Epithelial cell of prostate (primary cell): ENCODE data around the gene BACH2.
A peak's percentile ranks its signal among the peaks of the same experiment; 100 is the strongest.

Experiments used
- DNase-seq: peaks from one replicate; pipeline ENCODE4 v3.0.0-alpha.2; 2011; ENCODE audit warnings: low read depth, low spot score
- H3K27ac ChIP-seq: fragments of 450-650 bp; 2 replicates; pipeline ENCODE4 v1.5.1; 2017; ENCODE audit warnings: mild to moderate bottlenecking

The BACH2 gene

GRCh38 chr6:90110971-90111370 lies 185.7 kb downstream of the BACH2 start:
- DNase-seq: no peak
- no peak overlapping the region for H3K27ac ChIP-seq

GRCh38 chr6:90109141-90109540 lies 187.5 kb downstream of the BACH2 start:
- DNase-seq: no peak
- no peak overlapping the region for H3K27ac ChIP-seq

GRCh38 chr6:90107771-90108282 lies 188.8 kb downstream of the BACH2 start:
- peak overlapping the region; percentile 31 for H3K27ac ChIP-seq
- no peak for DNase-seq

GRCh38 chr6:90107371-90107770 lies 189.3 kb downstream of the BACH2 start:
- H3K27ac ChIP-seq: peak overlapping the region; percentile 31
- no peak for DNase-seq

- DNase-seq: no peak
- no peak overlapping the region for H3K27ac ChIP-seq
Measured at GRCh38 chr6:90106449-90106848, 190.2 kb downstream of the BACH2 start.

GRCh38 chr6:90105506-90106170 lies 191.0 kb downstream of the BACH2 start:
- DNase-seq: no peak

GRCh38 chr6:90103056-90103800 lies 193.4 kb downstream of the BACH2 start:
- no peak for DNase-seq
- H3K27ac ChIP-seq: no peak overlapping the region

More at GRCh38 chr6:90105506-90106170, 191.0 kb downstream of the BACH2 start:
- no peak overlapping the region for H3K27ac ChIP-seq

DNA sequence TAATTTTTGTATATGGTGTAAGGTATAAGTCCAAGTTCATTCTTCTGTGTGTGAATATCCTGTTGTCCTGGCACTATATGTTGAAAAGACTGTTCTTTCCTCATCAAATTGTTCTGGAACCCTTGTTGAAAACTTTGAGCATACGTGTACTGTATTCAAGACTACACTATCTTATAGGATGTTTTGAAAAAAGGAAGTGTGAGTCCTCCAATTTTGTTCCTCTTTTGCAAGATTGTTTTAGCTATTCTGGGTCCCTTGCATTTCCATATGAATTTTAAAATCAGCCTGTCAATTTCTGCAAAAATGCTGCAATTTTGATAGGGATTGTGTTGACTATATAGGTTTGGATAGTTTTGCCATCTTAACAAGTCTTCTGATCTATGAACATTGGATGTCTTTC lies 195.2 kb downstream of the BACH2 start:
- no peak overlapping the region for H3K27ac ChIP-seq
- DNase-seq: no peak

- DNase-seq: no peak
- peak overlapping the region; percentile 97 for H3K27ac ChIP-seq
Measured at GRCh38 chr6:90100059-90100665, 196.5 kb downstream of the BACH2 start.

DNA sequence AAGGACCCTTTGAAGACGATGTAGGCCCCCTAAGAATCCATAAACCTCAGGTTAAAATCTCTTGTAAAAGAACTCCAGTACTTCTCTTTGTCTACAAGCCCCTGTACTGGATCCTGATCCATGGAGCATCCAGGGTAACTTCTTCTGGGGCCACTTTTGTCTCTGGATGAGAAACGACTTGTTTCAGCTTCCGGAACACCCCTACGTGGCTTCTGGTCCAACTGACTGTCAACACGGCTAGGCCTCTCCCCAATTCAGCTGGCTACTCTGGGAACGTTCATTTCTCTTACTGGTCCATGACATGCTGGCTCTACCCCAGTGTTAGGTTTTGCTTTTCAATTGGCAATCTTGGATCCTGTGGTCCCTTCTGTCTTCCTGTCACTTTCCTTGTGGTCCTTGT lies 198.0 kb downstream of the BACH2 start:
- peak overlapping the region; percentile 97 for H3K27ac ChIP-seq

DNA sequence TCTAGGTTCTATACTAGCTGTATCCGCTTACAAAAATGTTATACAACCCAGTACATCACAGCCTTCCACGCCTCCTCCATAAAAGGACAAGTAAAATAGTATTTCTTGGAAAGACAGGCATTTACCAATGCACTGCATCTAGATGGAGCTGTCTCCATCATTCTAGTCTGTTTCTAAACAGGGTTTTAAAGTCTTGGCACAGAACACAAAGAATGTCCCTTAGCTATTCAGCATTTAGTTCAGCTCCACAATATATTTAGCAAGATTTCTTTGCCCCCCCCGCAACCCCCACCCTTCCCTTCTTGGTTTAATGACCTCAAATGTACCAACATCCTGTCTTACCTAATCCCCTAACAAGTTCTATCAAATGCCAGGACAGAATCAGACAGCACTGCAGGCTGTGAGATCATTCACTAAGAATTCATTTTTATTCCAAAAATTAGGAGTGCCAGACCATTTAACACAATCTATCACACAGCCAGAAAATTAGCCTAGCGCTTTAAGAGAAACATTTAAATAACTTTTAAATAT lies 198.6 kb downstream of the BACH2 start:
- DNase-seq: peak; percentile 85
- peak overlapping the region; percentile 97 for H3K27ac ChIP-seq

More for the DNA sequence above, 198.0 kb downstream of the BACH2 start:
- no peak for DNase-seq

GRCh38 chr6:90097356-90097755 lies 199.3 kb downstream of the BACH2 start:
- DNase-seq: no peak
- peak overlapping the region; percentile 97 for H3K27ac ChIP-seq

DNA sequence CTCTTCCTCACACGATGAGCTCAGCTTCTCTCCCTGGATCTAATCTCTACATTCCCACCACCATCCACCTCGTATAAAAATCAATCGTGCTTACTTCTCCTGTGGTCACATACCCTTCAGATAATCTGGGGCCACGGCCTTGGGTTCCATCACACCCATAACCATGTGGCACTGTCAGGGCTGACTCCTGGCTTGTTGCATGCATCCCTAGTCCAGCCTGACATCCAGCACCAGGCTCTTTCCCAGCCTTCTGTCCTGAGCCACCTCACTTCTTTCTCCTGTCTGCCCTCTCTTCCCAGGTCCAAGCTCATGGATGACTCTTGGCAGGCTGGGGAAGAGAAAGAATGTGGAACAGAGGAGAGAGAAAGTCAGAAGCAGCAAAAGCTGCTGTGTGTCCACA lies 199.8 kb downstream of the BACH2 start:
- peak overlapping the region; percentile 97 for H3K27ac ChIP-seq
- DNase-seq: no peak

DNA sequence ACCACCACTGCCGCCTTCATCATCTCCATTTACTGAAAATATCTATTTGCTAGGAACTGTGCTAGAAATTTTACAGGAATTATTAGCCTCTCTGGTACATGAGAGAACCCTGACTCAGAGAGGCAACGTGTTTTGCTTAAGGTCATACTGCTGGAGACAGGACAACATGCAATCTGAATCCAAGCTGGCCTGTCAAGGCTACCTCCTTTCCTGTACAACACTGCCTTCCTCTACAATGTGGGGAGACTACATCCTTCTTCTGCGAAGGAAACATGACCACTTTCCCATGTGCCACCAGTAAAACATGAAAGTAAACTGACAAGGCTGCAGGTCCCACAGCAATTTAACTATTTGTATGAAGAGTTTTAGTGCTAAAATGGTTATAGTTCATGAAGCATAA lies 200.9 kb downstream of the BACH2 start:
- no peak overlapping the region for H3K27ac ChIP-seq
- no peak for DNase-seq

DNA sequence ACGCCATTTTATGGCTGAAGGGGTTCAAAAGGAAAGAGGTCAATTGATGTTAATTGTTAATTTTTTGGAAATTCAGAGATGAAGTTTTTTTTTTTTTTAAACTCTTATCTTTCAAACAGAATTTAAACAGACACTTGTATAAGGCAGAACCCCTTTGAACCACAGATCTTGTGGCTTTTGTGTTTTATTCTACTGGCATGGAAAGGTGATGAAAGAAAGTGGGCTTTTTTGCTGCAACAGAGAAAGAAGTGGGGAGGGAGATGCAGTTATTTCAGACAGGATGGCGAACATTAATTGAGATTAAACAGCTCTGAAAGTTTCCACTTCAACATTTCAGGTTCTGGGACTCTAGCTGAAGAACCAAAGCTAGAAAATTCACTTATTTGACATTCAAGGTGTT lies 201.5 kb downstream of the BACH2 start:
- H3K27ac ChIP-seq: no peak overlapping the region
- no peak for DNase-seq

DNA sequence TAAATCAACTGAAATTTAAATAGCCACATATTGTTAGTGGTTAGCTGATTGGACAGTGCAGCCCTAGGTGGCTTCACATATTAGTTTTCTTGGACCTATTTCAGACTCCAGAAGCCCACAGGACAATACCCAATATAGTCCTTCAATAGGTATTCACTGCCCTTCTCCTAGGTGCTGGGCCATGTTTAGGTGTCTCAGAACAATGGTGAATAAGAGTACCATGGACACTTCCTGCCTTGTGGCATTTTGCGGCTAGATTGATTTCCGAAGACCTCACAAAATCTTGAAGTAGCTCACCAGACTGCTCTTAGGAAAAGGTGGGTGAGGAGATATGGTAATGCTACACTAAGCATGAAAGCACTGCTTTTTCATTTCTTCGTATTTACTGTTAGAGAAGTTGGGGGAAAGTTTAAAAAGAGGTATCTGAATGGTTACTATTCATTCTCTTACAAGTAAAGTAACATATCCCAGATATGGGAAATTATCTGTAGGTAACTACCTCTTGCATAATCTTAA lies 203.0 kb downstream of the BACH2 start:
- H3K27ac ChIP-seq: no peak overlapping the region
- no peak for DNase-seq

DNA sequence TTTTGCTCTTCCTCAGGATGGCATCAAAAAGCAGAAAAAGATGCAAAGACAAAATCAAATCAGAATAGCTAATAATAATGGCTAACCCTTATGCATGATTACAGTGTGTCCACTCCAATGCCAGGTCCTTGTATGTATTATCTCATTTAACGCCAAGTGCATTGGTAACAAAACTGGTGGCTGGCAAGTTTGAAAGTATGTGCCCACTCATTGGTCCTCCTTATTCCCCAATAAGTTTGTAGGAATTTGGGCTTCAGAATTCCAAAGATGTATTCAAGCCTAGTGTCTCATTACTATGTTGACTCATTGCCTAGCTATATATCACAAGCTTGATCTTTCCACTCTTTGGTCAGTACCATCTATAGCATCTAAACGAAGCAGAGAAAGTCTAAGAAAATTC lies 205.8 kb downstream of the BACH2 start:
- no peak for DNase-seq
- H3K27ac ChIP-seq: no peak overlapping the region

GRCh38 chr6:90088009-90088408 lies 208.6 kb downstream of the BACH2 start:
- peak overlapping the region; percentile 86 for H3K27ac ChIP-seq
- peak; percentile 92 for DNase-seq

DNA sequence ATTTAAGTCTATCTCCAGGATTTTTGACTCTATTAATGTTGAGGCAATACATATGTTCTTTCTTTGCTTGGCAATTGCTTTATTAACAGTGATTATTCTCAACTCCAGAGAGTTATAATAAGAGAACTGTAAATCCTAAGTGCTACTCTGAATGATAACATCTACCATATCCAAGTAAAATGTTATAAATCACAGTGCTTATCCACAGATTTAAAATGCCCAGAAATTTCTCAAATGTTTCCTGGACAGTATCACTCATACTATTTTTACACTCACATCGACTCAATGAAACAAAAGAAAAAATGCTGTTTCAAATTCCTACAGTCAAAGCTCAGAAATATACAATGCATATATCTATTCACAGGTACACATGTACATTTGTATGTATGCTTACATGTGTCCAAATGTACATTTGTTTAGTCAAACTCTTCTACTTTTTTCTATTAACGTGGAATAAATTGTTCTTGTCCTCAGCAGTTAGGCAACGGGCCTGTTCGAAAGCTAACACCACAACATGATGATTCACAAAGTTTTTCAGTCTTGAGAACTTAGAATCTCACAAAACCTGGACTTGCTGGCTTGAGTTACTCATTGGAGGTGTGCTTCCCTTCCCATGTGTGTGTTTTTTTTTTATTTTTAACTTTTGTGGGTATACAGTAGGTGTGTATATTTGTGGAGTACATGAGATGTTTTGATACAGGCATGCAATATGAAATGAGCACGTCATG lies 209.4 kb downstream of the BACH2 start:
- H3K27ac ChIP-seq: peak overlapping the region; percentile 86
- peak; percentile 91 for DNase-seq

GRCh38 chr6:90086517-90086916 lies 210.1 kb downstream of the BACH2 start:
- DNase-seq: peak; percentile 81
- peak overlapping the region; percentile 86 for H3K27ac ChIP-seq
